Ovary (tissue), 9 donors: ENCODE data around the gene RPN1. TPM values are rescaled to one million over a fixed set of nuclear protein-coding genes. Genes with fewer than 3 reads are reported as not detected.

Experiments used
- DNase-seq, 5 donors: peaks; one replicate each; pipeline ENCODE4 v3.0.0-alpha.2; 2019 to 2020
- H3K27ac ChIP-seq, 2 donors: fragments of 200-600 bp; one replicate each; pipeline versions ENCODE4 v1.5.1 to v1.8.0; 2019 to 2022
- H3K27me3 ChIP-seq: fragments of 200-600 bp; one replicate; pipeline ENCODE4 v1.8.0; 2022
- H3K36me3 ChIP-seq: fragments of 200-600 bp; sonication (generic); one replicate; pipeline ENCODE4 v1.5.1; 2019
- H3K4me1 ChIP-seq: one replicate; pipeline ENCODE4 v1.8.1; 2013; ENCODE audit warnings: mild to moderate bottlenecking, moderate library complexity; ENCODE audit not compliant: insufficient read depth
- H3K4me3 ChIP-seq: fragments of 200-600 bp; sonication (generic); one replicate; pipeline ENCODE4 v1.5.1; 2017
- H3K9me3 ChIP-seq, 2 donors: fragments of 200-600 bp in 1 of 2; sonication (generic) in 1 of 2; one replicate each; pipeline versions ENCODE4 v1.5.1 to v1.8.1; 2013 to 2019; ENCODE audit warnings: mild to moderate bottlenecking in 1 of 2, moderate library complexity in 1 of 2
- CTCF ChIP-seq, 3 donors: fragments of 450-650 bp in 2 of 3; fragments of 200-600 bp in 1 of 3; IDR thresholded peaks; one replicate each; pipeline versions ENCODE4 v1.5.1 to v1.8.0; 2016 to 2022; ENCODE audit warnings: antibody characterized with exemption in 3 of 3, mild to moderate bottlenecking in 1 of 3
- EP300 ChIP-seq: sonication (generic); formaldehyde crosslinking; IDR thresholded peaks from one replicate; pipeline ENCODE4 v1.6.1; 2017; ENCODE audit warnings: antibody characterized with exemption
- POLR2A ChIP-seq: fragments of 450-650 bp; IDR thresholded peaks from one replicate; pipeline ENCODE4 v1.6.1; 2017; ENCODE audit warnings: antibody characterized with exemption, mild to moderate bottlenecking, moderate library complexity
- WGBS, 3 donors: extraction: QIAGEN DNeasy Blood & Tissue Kit in 1 of 3; methylation state at CpG; one replicate each; pipeline versions ENCODE4 v1.1.5 to v1.1.7; 2013 to 2017; 5-methylcytosine and 5-hydroxymethylcytosine counted together
- intact Hi-C, 4 donors: fragments of 100-400 bp; cut with DNase I; formaldehyde crosslinking; loops; one replicate each; pipeline versions ENCODE4 v1.11.0 to v1.15.1; 2022 to 2023
- polyA plus RNA-seq, 2 donors: library from polyadenylated mRNA; stranded (reverse); fragments of 200-250 nt in 1 of 2; fragments of 350-450 nt in 1 of 2; fragmentation: Illumina TruSeq in 1 of 2; extraction: RNeasy Lipid Tissue Mini Kit (QIAGEN cat#74804) in 1 of 2; gene quantifications; one replicate each; pipeline ENCODE4 v1.2.3, GENCODE V29; 2013 to 2014
- total RNA-seq, 7 donors: library from RNA; depleted of rRNA in 2 of 7; stranded (reverse); fragments of >200 nt in 2 of 7; fragmentation: NEBNext Ultra II Directional in 3 of 7; extraction: Animal tissue kit (Norgen Biotek cat#: 25700) in 3 of 7; gene quantifications; one replicate each; pipeline versions ENCODE4 v1.1.0 to v1.2.4, GENCODE V29; 2016 to 2023
- donor health status: DM: no; HTN: no; CAD: no; lungs with moderate emphysema.
- donor health status: DM: no; HTN: no; CAD: no.
- donor health status: Bipolar disorder and iron deficiency.
- donor health status: DM: yes; HTN: yes; CAD: no.
- donor health status: DM: no; HTN: no; CAD: no.
- donor health status: DM: yes; HTN: yes; CAD: no.

RPN1 gene
- total and polyA plus RNA-seq, 9 donors = 119 to 237 (median 134) TPM

DNA sequence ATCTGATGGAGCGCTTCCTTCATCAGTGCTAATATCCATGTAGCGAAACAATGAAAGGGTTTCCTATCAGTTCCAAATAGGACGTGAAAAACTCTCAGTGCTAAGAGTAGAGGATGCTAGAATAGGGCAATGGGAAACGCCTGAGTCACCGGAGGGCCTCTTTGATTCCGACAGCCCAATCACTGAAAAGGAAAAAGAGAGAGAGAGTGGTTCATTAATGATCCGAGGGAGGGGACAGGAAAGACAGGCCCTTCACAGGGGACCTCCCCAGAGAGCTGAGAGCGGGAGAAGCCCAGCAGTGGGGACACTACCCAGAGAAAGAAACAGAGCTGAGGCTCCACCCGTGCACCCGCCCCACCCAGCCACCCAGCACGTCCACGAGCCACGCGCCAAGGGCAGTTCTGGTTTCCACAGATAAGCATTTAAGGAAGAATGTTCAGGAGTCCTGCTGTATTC is 76.9 kb downstream of the RPN1 start:
- WGBS, 3 donors = 37 to 54% (median 45%) methylated on average over 14 of the region's 14 CpGs
- Histone ChIP-seq H3K9me3 (no peaks in the 10 kb centered on the region), H3K27me3 (no peaks in the 10 kb centered on the region), H3K4me3 (no peak overlapping the region), H3K27ac (no peak overlapping the region), H3K4me1 (no peaks in the 10 kb centered on the region), H3K36me3 (no peaks in the 10 kb centered on the region)
- no peak for DNase-seq
- intact Hi-C loops = no loop called here
- TF ChIP-seq CTCF (IDR thresholded peaks at IDR 0.05) (no peak), EP300 (no peak), POLR2A (no peak)

DNA sequence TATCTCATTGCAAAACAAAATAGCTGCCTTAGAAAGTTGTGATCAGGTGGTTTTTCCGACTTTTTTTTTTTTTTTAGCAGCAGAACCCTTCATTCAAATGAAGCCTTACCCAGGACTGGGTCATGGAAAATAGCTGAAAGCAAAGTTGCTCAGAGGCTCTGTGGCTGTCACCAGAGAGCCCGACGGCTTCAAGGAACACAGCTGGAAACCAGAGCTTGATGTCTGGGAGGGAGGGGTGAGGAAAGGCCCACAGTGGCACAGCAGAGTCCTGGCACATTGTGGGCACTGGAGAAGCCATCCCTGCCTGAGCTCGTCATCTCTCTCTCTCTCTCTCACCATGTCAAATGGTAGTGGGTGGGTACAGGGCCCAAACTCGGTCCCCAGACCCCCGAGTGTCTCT is 77.5 kb downstream of the RPN1 start:
- TF ChIP-seq EP300 (no peak), POLR2A (no peak), CTCF (IDR thresholded peaks at IDR 0.05) (no peak)
- H3K27ac ChIP-seq = no peak overlapping the region
- no peak for DNase-seq
- WGBS, 3 donors = 50 to 55% (median 52%) methylated on average over 6 of the region's 6 CpGs
- no peak overlapping the region for H3K4me3 ChIP-seq
- no peaks in the 10 kb centered on the region for H3K4me1 ChIP-seq
- no peaks in the 10 kb centered on the region for H3K27me3 ChIP-seq
- H3K9me3 ChIP-seq = no peaks in the 10 kb centered on the region
- no peaks in the 10 kb centered on the region for H3K36me3 ChIP-seq
- intact Hi-C loops = no loop called here

GRCh38 chr3:128572644-128573105 is 77.9 kb downstream of the RPN1 start:
- no peaks in the 10 kb centered on the region for H3K27me3 ChIP-seq
- no peak for DNase-seq
- H3K36me3 ChIP-seq = no peaks in the 10 kb centered on the region
- intact Hi-C loops = no loop called here
- H3K9me3 ChIP-seq = no peaks in the 10 kb centered on the region
- no peaks in the 10 kb centered on the region for H3K4me1 ChIP-seq
- no peak overlapping the region for H3K4me3 ChIP-seq
- H3K27ac ChIP-seq = no peak overlapping the region
- TF ChIP-seq EP300 (no peak), CTCF (IDR thresholded peaks at IDR 0.05) (no peak), POLR2A (no peak)
- WGBS, 3 donors = 34 to 46% (median 36%) methylated on average over 5 of the region's 5 CpGs

DNA sequence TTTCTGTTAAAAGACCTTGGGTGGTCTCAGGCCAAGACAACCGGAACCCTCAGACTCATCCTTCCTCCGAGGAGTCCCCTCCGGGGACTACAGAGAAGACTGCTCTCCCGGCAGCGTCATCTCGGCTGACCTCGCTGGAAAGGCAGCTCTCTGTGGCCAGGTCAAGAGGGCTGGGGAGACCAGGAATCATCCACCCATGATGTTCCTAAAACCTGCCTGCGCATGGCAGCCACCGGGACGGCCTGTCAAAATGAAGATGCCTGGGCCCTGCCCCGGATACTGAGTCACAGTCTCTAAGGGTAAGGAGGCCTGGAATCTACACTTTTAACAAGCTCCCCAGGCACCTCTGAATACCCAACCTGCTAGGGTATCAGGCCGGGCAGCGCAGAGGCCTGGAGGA is 78.6 kb downstream of the RPN1 start:
- TF ChIP-seq POLR2A (no peak), EP300 (no peak)
- H3K9me3 ChIP-seq = no peaks in the 10 kb centered on the region
- no peaks in the 10 kb centered on the region for H3K4me1 ChIP-seq
- H3K27ac ChIP-seq = no peak overlapping the region
- H3K36me3 ChIP-seq = no peaks in the 10 kb centered on the region
- no peaks in the 10 kb centered on the region for H3K27me3 ChIP-seq
- DNase-seq = no peak
- no peak overlapping the region for H3K4me3 ChIP-seq
- intact Hi-C loops = no loop called here
- WGBS, 3 donors = 74 to 81% (median 81%) methylated on average over 13 of the region's 13 CpGs

Other genes starting within 250 kb of the RPN1 start
- not detected for gene DNAJB8, start 183.9 kb downstream of the RPN1 start, total RNA-seq
- gene DNAJB8, start 183.9 kb downstream of the RPN1 start, polyA plus RNA-seq = not detected
- 10 to 100 TPM in 1 of 7 donors, 1 to 10 TPM in 6; 4.0 to 16.1 (median 6.1) TPM for gene GATA2, start 157.6 kb downstream of the RPN1 start, total RNA-seq
- 1 to 10 TPM; 5.1 to 8.1 TPM for gene GATA2, start 157.6 kb downstream of the RPN1 start, polyA plus RNA-seq
- 100 to 1,000 TPM in 5 of 7 donors, 10 to 100 TPM in 2; 70.1 to 253 (median 213) TPM for gene RAB7A, start 75.4 kb upstream of the RPN1 start, total RNA-seq
- gene RAB7A, start 75.4 kb upstream of the RPN1 start, polyA plus RNA-seq = 100 to 1,000 TPM; 136 to 320 TPM
- gene ACAD9, start 228.8 kb upstream of the RPN1 start, total RNA-seq = 10 to 100 TPM; 32.7 to 51.7 (median 39.0) TPM
- 10 to 100 TPM; 21.8 to 23.0 TPM for gene ACAD9, start 228.8 kb upstream of the RPN1 start, polyA plus RNA-seq